K562 treated with DMSO at 1 percent for 12 hours (cell line): ENCODE results near the gene PPP1R18. TPM values are rescaled to one million over a fixed set of nuclear protein-coding genes. Genes with fewer than 3 reads are reported as not detected.

Source experiments
- total RNA-seq: library from RNA; unstranded; fragments of 300-600 nt; gene quantifications from 2 replicates; pipeline ENCODE4 v1.2.3, GENCODE V29; 2022; ENCODE audit not compliant: insufficient read depth

PPP1R18 gene
- 94.1 and 132 TPM in 2 replicates for total RNA-seq

GRCh38 chr6:30686009-30686907, at the start of gene PPP1R18:
TSS of gene PPP1R18 (minus strand) at chr6:30686645. CDS start at chr6:30686018, 627 bp downstream.

GRCh38 chr6:30719791-30720737, 33.6 kb upstream of the PPP1R18 start, which contains the start of gene TUBB:
TSS of gene TUBB (plus strand) at chr6:30720352. CDS start at chr6:30720507, 155 bp downstream.

GRCh38 chr6:30717129-30717844, 30.8 kb upstream of the PPP1R18 start, which contains the start of gene MDC1:
TSS of gene MDC1 (minus strand) at chr6:30717281. CDS start at chr6:30715175, 2,106 bp downstream.

GRCh38 chr6:30690403-30691207, 4.2 kb upstream of the PPP1R18 start, which contains the start of gene NRM:
TSS of gene NRM (minus strand) at chr6:30690984. CDS start at chr6:30690974, 10 bp downstream.

GRCh38 chr6:30672445-30673253, 13.8 kb downstream of the PPP1R18 start, which contains the start of gene DHX16:
TSS of gene DHX16 (minus strand) at chr6:30673006. CDS start at chr6:30672841, 165 bp downstream.

DNA sequence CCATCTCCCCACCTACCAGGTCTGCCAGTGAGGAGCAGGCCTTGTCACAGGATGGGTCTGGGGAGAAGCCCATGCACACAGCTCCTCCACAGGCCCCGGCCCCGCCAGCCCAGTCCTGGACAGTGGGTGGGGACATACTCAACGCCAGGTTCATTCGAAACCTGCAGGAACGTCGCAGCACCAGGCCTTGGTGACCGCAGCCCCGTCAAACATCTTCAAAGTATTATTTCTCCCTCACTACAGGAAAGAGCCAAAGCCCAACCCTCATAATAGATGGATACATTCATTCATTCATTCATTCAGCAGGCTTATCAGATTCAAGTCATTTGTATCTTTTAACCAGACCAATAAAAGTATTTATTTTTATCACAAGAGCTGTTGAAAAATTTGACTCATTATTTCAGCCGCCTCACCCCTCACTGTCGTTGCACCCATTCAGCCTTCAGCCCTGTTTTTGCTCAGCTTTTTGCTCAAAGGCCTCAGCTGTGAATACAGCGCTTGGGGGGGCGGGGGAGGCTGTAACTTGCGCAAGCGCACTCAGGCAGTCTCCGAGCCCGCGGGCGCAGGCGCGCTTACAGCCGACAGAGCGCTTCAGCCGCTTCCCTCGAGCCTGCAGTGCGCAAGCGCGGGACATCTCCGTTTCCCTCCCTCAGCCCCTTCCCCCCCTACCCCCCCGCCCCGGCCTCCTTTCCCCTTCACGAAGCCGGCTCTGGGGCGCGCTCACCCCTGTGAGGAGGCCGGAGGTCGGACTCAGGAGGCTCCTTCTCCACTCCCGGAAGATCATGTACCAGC, 39.8 kb downstream of the PPP1R18 start, which contains the start of gene C6orf136:
Gene C6orf136, plus strand, starts transcription at position 684 of the 792 bp plus-strand sequence. Its CDS starts 99 bp downstream, at position 783.

GRCh38 chr6:30626484-30627366, 59.7 kb downstream of the PPP1R18 start, which contains the start of gene ATAT1:
TSS of gene ATAT1 (plus strand) at chr6:30626874.

Other genes starting within 250 kb of the PPP1R18 start
- 101 and 133 TPM in 2 replicates for gene HLA-E, start 197.1 kb downstream of the PPP1R18 start, total RNA-seq
- gene GNL1, start 130.2 kb downstream of the PPP1R18 start, total RNA-seq = 59.1 and 61.6 TPM in 2 replicates
- 10.6 and 17.7 TPM in 2 replicates for gene PRR3, start 129.3 kb downstream of the PPP1R18 start, total RNA-seq
- gene ABCF1, start 115.2 kb downstream of the PPP1R18 start, total RNA-seq = 65.0 and 94.3 TPM in 2 replicates
- 9.8 and 27.8 TPM in 2 replicates for gene PPP1R10, start 69.4 kb downstream of the PPP1R18 start, total RNA-seq
- gene MRPS18B, start 68.8 kb downstream of the PPP1R18 start, total RNA-seq = 93.5 and 96.4 TPM in 2 replicates
- gene ATAT1, start 59.8 kb downstream of the PPP1R18 start, total RNA-seq = 2.0 and 4.3 TPM in 2 replicates
- 34.0 and 38.3 TPM in 2 replicates for gene C6orf136, start 39.5 kb downstream of the PPP1R18 start, total RNA-seq
- gene DHX16, start 13.6 kb downstream of the PPP1R18 start, total RNA-seq = 39.0 and 61.2 TPM in 2 replicates
- 26.0 and 32.4 TPM in 2 replicates for gene NRM, start 4.3 kb upstream of the PPP1R18 start, total RNA-seq
- gene MDC1, start 30.6 kb upstream of the PPP1R18 start, total RNA-seq = 37.9 and 97.2 TPM in 2 replicates
- gene TUBB, start 33.7 kb upstream of the PPP1R18 start, total RNA-seq = 976 and 1,602 TPM in 2 replicates
- gene FLOT1, start 56.0 kb upstream of the PPP1R18 start, total RNA-seq = 233 and 258 TPM in 2 replicates
- gene IER3, start 57.9 kb upstream of the PPP1R18 start, total RNA-seq = 157 and 175 TPM in 2 replicates
- gene DDR1, start 197.9 kb upstream of the PPP1R18 start, total RNA-seq = 35.9 and 63.9 TPM in 2 replicates
- 39.6 and 47.7 TPM in 2 replicates for gene GTF2H4, start 221.6 kb upstream of the PPP1R18 start, total RNA-seq
- 27.0 and 53.9 TPM in 2 replicates for gene VARS2, start 227.6 kb upstream of the PPP1R18 start, total RNA-seq
- gene SFTA2, start 245.5 kb upstream of the PPP1R18 start, total RNA-seq = not detected in 2 replicates